Measurements from ENCODE around the gene LORICRIN. TPM values are rescaled to one million over a fixed set of nuclear protein-coding genes. Genes with fewer than 3 reads are reported as not detected.
A peak's percentile ranks its signal among the peaks of the same experiment; 100 is the strongest.

LORICRIN gene
- total and polyA plus RNA-seq, 9 of the 15 experiments (the other 6 are each of a cell fraction or from before 2014, with no cell fraction given), result not detected

GRCh38 chr1:153292185-153292584 lies 32.7 kb downstream of the LORICRIN start:
- DNase-seq (ENCODE audit: extremely low read depth in 1 of 4, low spot score in 3 of 4) (no peak), ATAC-seq (no peak), FAIRE-seq (no peak)
- Histone ChIP-seq H3K27me3 (ENCODE audit: control insufficient read depth in 2 of 2, insufficient read depth in 2 of 2, low read length in 2 of 2) (peaks cover 6 to 38% of the 10 kb centered on the region in 2 experiments; a peak in 4 of 5 replicates), H2AFZ (ENCODE audit: low read depth, low read length) (peak overlapping the region; percentile 65; the same call in 1 of the 2 replicates), H3K4me2 (ENCODE audit: insufficient read depth, low read length) (no peak overlapping the region), H4K20me1 (replicated peaks; ENCODE audit: control insufficient read depth, insufficient read depth, low read length) (no peaks in the 10 kb centered on the region), H3K4me1 (replicated peaks in 1 of 2; ENCODE audit: control insufficient read depth in 2 of 2, insufficient read depth in 2 of 2, low read length in 2 of 2) (peaks cover 0 to 12% of the 10 kb centered on the region in 2 experiments; a peak in 2 of 5 replicates), H3K9me3 (replicated peaks; ENCODE audit: control insufficient read depth, insufficient read depth, low read depth, low read length) (no peaks in the 10 kb centered on the region), H3K4me3 (no peak overlapping the region), H3K79me2 (ENCODE audit: control insufficient read depth, insufficient read depth, low read length) (no peaks in the 10 kb centered on the region), H3K36me3 (ENCODE audit: control insufficient read depth, insufficient read depth, low read length) (no peaks in the 10 kb centered on the region), H3K9me1 (ENCODE audit: control insufficient read depth, insufficient read depth, low read length) (no peaks in the 10 kb centered on the region), H3K9ac (ENCODE audit: insufficient read depth in 1 of 2, low read depth in 2 of 2, low read length in 2 of 2) (no peak overlapping the region), H3K27ac (ENCODE audit: extremely low read depth, low read depth, low read length) (no peak overlapping the region)
- ChIA-PET CTCF (ENCODE audit: low intra/inter-chr PET ratio) (no interaction called here), POLR2A (no interaction called here)
- in situ Hi-C loops (cut with MboI), result no loop called here
- BruUV-seq (replicated peaks), result no TSS peak
- TF ChIP-seq ZNF324 (CRISPR knock-in tag; IDR thresholded peaks at IDR 0.05), result no peak
- no peak for TF ChIP-seq GABPB1 (CRISPR knock-in tag; IDR thresholded peaks at IDR 0.05)
- no peak for TF ChIP-seq MYBL2 (IDR thresholded peaks at IDR 0.05; ENCODE audit: low read depth)
- no peak for TF ChIP-seq MYBL2 (CRISPR knock-in tag; IDR thresholded peaks at IDR 0.05; ENCODE audit: borderline replicate concordance)
- TF ChIP-seq USF2 (CRISPR knock-in tag; IDR thresholded peaks at IDR 0.05), result no peak
- TF ChIP-seq DDX20 (tag; IDR thresholded peaks at IDR 0.05; ENCODE audit: low read depth), result no peak
- no peak for TF ChIP-seq ZNF449 (CRISPR knock-in tag; IDR thresholded peaks at IDR 0.05)
- no peak for TF ChIP-seq HOXB6 (CRISPR knock-in tag; IDR thresholded peaks at IDR 0.05; ENCODE audit: borderline replicate concordance)
- no peak for TF ChIP-seq HEY1 (CRISPR knock-in tag; IDR thresholded peaks at IDR 0.05; ENCODE audit: borderline replicate concordance)
- TF ChIP-seq ZBTB34 (CRISPR knock-in tag; IDR thresholded peaks at IDR 0.05), result no peak
- TF ChIP-seq KAT7 (CRISPR knock-in tag; IDR thresholded peaks at IDR 0.05; ENCODE audit: borderline replicate concordance), result no peak
- intact Hi-C loops (cut with micrococcal nuclease), result no loop called here
- 7% methylated on average over 8 of the region's 8 CpGs for WGBS (ENCODE audit: insufficient coverage, low coverage, missing lambda C conversion rate)
